Measurements from ENCODE around the gene JMJD6. TPM values are rescaled to one million over a fixed set of nuclear protein-coding genes. Genes with fewer than 3 reads are reported as not detected.

JMJD6 gene
- total and polyA plus RNA-seq, 2 of the 8 experiments (the other 6 are each of a cell fraction or from before 2014, with no cell fraction given): 8.6 to 18.6 TPM

DNA sequence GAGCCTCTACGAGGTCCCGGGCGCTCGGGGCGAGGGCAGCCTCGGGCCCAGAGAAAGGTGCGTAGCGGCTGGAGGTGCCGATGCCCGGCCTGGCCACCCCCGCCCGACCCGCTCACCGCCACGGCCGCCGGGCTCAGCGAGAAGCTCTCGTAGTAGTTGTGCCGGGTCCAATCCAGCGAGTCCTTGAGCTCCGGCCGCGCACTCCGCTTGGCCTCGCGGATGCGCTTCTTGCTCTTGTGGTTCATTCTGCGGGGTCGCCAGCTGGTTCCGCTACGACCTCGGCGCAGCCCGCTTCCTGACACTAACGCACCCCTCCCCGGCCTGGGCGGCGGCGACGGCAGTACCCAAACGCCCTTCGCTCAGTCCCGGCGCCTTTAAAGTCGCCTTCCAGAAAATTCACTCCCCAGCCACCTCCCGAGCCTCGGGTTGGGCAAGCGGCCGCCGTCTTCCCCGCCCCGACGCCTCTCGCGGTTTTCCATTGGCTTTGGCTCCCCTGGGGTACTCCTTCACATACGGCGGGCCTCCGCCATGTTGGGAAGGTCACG is at the start of gene JMJD6 (continued):
- TF ChIP-seq, protein P1, sequence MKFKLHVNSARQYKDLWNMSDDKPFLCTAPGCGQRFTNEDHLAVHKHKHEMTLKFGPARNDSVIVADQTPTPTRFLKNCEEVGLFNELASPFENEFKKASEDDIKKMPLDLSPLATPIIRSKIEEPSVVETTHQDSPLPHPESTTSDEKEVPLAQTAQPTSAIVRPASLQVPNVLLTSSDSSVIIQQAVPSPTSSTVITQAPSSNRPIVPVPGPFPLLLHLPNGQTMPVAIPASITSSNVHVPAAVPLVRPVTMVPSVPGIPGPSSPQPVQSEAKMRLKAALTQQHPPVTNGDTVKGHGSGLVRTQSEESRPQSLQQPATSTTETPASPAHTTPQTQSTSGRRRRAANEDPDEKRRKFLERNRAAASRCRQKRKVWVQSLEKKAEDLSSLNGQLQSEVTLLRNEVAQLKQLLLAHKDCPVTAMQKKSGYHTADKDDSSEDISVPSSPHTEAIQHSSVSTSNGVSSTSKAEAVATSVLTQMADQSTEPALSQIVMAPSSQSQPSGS (IDR thresholded peaks at IDR 0.05; ENCODE audit: low read length): no peak
- peak; percentile 98 for TF ChIP-seq YY1 (IDR thresholded peaks at IDR 0.05; ENCODE audit: low read depth, low read length)
- no peak for TF ChIP-seq RXRA (IDR thresholded peaks at IDR 0.05; ENCODE audit: insufficient read depth, low read depth, low read length)
- no peak; the same call in none of the 2 replicates for TF ChIP-seq GABPA (IDR thresholded peaks at IDR 0.05; ENCODE audit: borderline replicate concordance, insufficient read depth, low read length)
- TF ChIP-seq KDM1A (IDR thresholded peaks at IDR 0.05; ENCODE audit: borderline replicate concordance, low read length): no peak
- no peak for TF ChIP-seq CTBP2 (IDR thresholded peaks at IDR 0.05; ENCODE audit: borderline replicate concordance, insufficient read depth, insufficient read length, low read length)
- TF ChIP-seq TAF7 (optimal IDR thresholded peaks at IDR 0.05; ENCODE audit: borderline replicate concordance, low read depth, low read length): no peak
- peak; percentile 63 for TF ChIP-seq KDM4A (IDR thresholded peaks at IDR 0.05; ENCODE audit: low read depth, low read length, severe bottlenecking)
- TF ChIP-seq POLR2A (IDR thresholded peaks at IDR 0.05; ENCODE audit: control extremely low read depth in 1 of 2, low read depth in 2 of 2, low read length in 2 of 2): peak in 1 of 2 experiments; percentile 43; a peak in 2 of 3 replicates
- TF ChIP-seq ASH2L (IDR thresholded peaks at IDR 0.05; ENCODE audit: low read length): no peak
- no peak for TF ChIP-seq SAP30 (IDR thresholded peaks at IDR 0.05; ENCODE audit: insufficient read depth, insufficient replicate concordance, low read length)
- TF ChIP-seq, protein P2, sequence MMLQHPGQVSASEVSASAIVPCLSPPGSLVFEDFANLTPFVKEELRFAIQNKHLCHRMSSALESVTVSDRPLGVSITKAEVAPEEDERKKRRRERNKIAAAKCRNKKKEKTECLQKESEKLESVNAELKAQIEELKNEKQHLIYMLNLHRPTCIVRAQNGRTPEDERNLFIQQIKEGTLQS (IDR thresholded peaks at IDR 0.05; ENCODE audit: insufficient read depth, low read depth, low read length): no peak
- no peak for TF ChIP-seq ZNF274 (IDR thresholded peaks at IDR 0.05; ENCODE audit: borderline replicate concordance, extremely low read depth, low read length)
- no peak for TF ChIP-seq BCL11A (IDR thresholded peaks at IDR 0.05; ENCODE audit: low read depth in 2 of 2, low read length in 2 of 2)
- TF ChIP-seq EGR1 (IDR thresholded peaks at IDR 0.05; ENCODE audit: borderline replicate concordance, low read depth, low read length): no peak
- no peak for TF ChIP-seq JUN (IDR thresholded peaks at IDR 0.05; ENCODE audit: low read depth, low read length)
- no peak for TF ChIP-seq RNF2 (IDR thresholded peaks at IDR 0.05; ENCODE audit: borderline replicate concordance, low read depth, low read length, missing control alignments, poor library complexity, severe bottlenecking)
- TF ChIP-seq TCF12 (IDR thresholded peaks at IDR 0.05; ENCODE audit: low read depth, low read length): no peak
- no peak for TF ChIP-seq SIRT6 (IDR thresholded peaks at IDR 0.05; ENCODE audit: low read length)
- TF ChIP-seq NRF1 (IDR thresholded peaks at IDR 0.05; ENCODE audit: low read depth, low read length): no peak
- no peak for TF ChIP-seq JUND (IDR thresholded peaks at IDR 0.05; ENCODE audit: low read length)
- TF ChIP-seq, protein P3, sequence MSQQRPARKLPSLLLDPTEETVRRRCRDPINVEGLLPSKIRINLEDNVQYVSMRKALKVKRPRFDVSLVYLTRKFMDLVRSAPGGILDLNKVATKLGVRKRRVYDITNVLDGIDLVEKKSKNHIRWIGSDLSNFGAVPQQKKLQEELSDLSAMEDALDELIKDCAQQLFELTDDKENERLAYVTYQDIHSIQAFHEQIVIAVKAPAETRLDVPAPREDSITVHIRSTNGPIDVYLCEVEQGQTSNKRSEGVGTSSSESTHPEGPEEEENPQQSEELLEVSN (IDR thresholded peaks at IDR 0.05): no peak; the same call in 1 of the 2 replicates

Data from H1 (cell line).